HEK293T (cell line): ENCODE data around the gene GJC1.
A peak's percentile ranks its signal among the peaks of the same experiment; 100 is the strongest.
"Not testable (repeated sequence)": the region's sequence is repeated elsewhere in the genome, so short reads cannot be mapped to it uniquely, and the experiment has no call there.

ENCODE experiments used
- CTCF ChIA-PET: fragments of 350-600 bp; formaldehyde crosslinking; extraction: SDS; loops from one replicate; lab custom pipeline; 2021; ENCODE audit warnings: antibody characterized with exemption, inconsistent platforms; lab: Yijun Ruan, JAX
- POLR2A ChIA-PET: fragments of 350-600 bp; formaldehyde crosslinking; extraction: SDS; loops from one replicate; lab custom pipeline; 2020; ENCODE audit warnings: antibody characterized with exemption, inconsistent platforms; lab: Yijun Ruan, JAX
- DNase-seq: peaks from one replicate; pipeline ENCODE4 v3.0.0; 2012; ENCODE audit warnings: mixed read lengths; ENCODE audit errors: extremely low spot score
- ARNT ChIP-seq: fragments of 450-650 bp; IDR thresholded peaks from 2 replicates; pipeline ENCODE4 v1.6.1; 2017; ENCODE audit warnings: mild to moderate bottlenecking
- BHLHE40 ChIP-seq: fragments of 450-650 bp; IDR thresholded peaks from 2 replicates; pipeline ENCODE4 v1.6.1; 2016; ENCODE audit warnings: mild to moderate bottlenecking, moderate library complexity, borderline replicate concordance
- CTBP1 ChIP-seq: fragments of 450-650 bp; IDR thresholded peaks from 2 replicates; pipeline ENCODE4 v1.6.1; 2016; ENCODE audit warnings: borderline replicate concordance
- FOXA1 ChIP-seq: fragments of 450-650 bp; IDR thresholded peaks from 2 replicates; pipeline ENCODE4 v1.6.1; 2016; ENCODE audit warnings: mild to moderate bottlenecking
- FOXK2 ChIP-seq: fragments of 450-650 bp; IDR thresholded peaks from 2 replicates; pipeline ENCODE4 v1.6.1; 2016; ENCODE audit warnings: mild to moderate bottlenecking
- FOXM1 ChIP-seq: fragments of 450-650 bp; IDR thresholded peaks from 2 replicates; pipeline ENCODE4 v1.6.1; 2017; ENCODE audit warnings: mild to moderate bottlenecking, borderline replicate concordance
- HDGF ChIP-seq: fragments of 450-650 bp; IDR thresholded peaks from 2 replicates; pipeline ENCODE4 v1.6.1; 2017; ENCODE audit warnings: antibody characterized with exemption, borderline replicate concordance
- L3MBTL2 ChIP-seq: fragments of 450-650 bp; conservative IDR thresholded peaks from 2 replicates; pipeline ENCODE4 v1.6.1; 2016; ENCODE audit warnings: mild to moderate bottlenecking
- LEF1 ChIP-seq: fragments of 450-650 bp; IDR thresholded peaks from 2 replicates; pipeline ENCODE4 v1.6.1; 2017; ENCODE audit warnings: mild to moderate bottlenecking, borderline replicate concordance
- NFRKB ChIP-seq: fragments of 450-650 bp; IDR thresholded peaks from 2 replicates; pipeline ENCODE4 v1.6.1; 2016; ENCODE audit warnings: mild to moderate bottlenecking, moderate library complexity
- SP1 ChIP-seq: fragments of 450-650 bp; IDR thresholded peaks from 2 replicates; pipeline ENCODE4 v1.6.1; 2017
- SUZ12 ChIP-seq: fragments of 450-650 bp; IDR thresholded peaks from 2 replicates; pipeline ENCODE4 v1.6.1; 2016; ENCODE audit warnings: mild to moderate bottlenecking
- TARDBP ChIP-seq: fragments of 450-650 bp; IDR thresholded peaks from 2 replicates; pipeline ENCODE4 v1.6.1; 2016
- ZNF384 ChIP-seq: fragments of 450-650 bp; IDR thresholded peaks from 2 replicates; pipeline ENCODE4 v1.6.1; 2016
- TF ChIP-seq, protein P1 (sequence below): fragments of 450-650 bp; IDR thresholded peaks from 2 replicates; pipeline ENCODE4 v1.6.1; 2016

The GJC1 gene

DNA sequence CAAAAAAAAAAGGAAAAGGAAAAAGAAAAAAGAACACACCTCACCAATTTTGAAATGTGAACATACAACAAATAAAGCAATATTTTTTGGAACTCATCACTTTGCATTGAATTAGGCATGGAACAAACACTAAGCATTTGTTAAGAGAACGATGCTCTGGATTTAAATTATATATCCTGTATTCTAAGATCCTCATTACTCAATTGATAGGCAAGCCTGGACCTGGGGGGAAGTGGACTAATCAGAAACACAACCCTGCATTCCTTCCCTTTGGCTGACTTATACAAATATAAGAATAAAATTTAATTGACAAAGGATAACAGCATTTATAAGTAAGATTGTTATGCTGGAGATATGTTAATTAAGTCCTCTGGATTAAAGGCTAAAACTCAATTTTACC lies 2.2 kb downstream of the GJC1 start:
- TF ChIP-seq BHLHE40 = no peak
- no peak for TF ChIP-seq ZNF384
- TF ChIP-seq SP1 = no peak
- TF ChIP-seq L3MBTL2 = no peak
- no peak for TF ChIP-seq FOXM1
- TF ChIP-seq HDGF = no peak
- TF ChIP-seq ARNT = no peak
- TF ChIP-seq, protein P1, sequence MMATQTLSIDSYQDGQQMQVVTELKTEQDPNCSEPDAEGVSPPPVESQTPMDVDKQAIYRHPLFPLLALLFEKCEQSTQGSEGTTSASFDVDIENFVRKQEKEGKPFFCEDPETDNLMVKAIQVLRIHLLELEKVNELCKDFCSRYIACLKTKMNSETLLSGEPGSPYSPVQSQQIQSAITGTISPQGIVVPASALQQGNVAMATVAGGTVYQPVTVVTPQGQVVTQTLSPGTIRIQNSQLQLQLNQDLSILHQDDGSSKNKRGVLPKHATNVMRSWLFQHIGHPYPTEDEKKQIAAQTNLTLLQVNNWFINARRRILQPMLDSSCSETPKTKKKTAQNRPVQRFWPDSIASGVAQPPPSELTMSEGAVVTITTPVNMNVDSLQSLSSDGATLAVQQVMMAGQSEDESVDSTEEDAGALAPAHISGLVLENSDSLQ = no peak
- TF ChIP-seq LEF1 = no peak
- DNase-seq = no peak
- CTCF ChIA-PET = no interaction called here
- POLR2A ChIA-PET = no interaction called here

DNA sequence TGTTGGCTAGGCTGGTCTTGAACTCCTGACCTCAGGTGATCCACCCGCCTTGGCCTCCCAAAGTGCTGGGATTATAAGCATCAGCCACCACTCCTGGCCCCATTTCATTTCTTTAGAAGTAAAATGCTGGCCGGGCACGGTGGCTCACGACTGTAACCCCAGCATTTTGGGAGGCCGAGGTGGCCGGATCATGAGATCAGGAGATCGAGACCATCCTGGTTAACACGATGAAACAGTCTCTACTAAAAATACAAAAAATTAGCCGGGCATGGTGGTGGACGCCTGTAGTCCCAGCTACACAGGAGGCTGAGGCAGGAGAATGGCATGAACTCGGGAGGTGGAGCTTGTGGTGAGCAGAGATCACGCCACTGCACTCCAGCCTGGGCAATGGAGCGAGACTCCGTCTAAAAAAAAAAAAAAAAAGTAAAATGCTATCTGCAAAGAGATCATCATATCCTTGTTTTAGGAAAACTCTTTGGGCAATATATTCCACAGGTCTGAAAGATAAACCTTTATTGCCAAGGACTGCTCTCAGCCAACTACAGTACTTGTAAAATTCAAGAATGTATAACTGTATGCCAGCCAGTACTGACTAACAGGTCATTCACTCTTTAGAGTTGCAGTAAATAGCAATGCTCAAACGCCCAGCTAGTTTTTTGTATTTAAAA lies 3.8 kb downstream of the GJC1 start:
- POLR2A ChIA-PET = interaction anchor here (1.1 kb wide), 1 partner anchor 24 kb away, joined by 3 read pairs; no protein-coding TSS in a partner anchor
- no peak for DNase-seq
- CTCF ChIA-PET = interaction anchor here (0.6 to 0.9 kb wide), 2 partner anchors 39 to 52 kb away, joined by 3 to 5 read pairs; no protein-coding TSS in a partner anchor
- TF ChIP-seq SUZ12 (no peak), ZNF384 (peak; percentile 52; the same call in 1 of the 2 replicates)

DNA sequence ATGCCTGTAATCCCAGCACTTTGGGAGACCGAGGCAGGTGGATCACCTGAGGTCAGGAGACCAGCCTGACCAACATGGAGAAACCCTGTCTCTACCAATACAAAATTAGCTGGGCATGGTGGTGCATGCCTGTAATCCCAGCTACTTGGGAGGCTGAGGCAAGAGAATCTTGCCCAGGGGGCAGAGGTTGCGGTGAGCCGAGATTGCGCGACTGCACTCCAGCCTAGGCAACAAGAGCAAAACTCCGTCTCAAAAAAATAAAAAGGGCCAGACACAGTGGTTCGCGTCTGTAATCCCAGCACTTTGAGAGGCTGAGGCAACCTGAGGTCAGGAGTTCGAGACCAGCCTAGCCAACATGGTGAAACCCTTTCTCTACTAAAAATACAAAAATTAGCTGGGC lies 4.9 kb downstream of the GJC1 start:
- DNase-seq, POLR2A ChIA-PET: not testable (repeated sequence)
- CTCF ChIA-PET = interaction anchor here (0.7 to 1.0 kb wide), 3 partner anchors 50 to 243 kb away, joined by 3 to 5 read pairs (median 4); no protein-coding TSS in a partner anchor

DNA sequence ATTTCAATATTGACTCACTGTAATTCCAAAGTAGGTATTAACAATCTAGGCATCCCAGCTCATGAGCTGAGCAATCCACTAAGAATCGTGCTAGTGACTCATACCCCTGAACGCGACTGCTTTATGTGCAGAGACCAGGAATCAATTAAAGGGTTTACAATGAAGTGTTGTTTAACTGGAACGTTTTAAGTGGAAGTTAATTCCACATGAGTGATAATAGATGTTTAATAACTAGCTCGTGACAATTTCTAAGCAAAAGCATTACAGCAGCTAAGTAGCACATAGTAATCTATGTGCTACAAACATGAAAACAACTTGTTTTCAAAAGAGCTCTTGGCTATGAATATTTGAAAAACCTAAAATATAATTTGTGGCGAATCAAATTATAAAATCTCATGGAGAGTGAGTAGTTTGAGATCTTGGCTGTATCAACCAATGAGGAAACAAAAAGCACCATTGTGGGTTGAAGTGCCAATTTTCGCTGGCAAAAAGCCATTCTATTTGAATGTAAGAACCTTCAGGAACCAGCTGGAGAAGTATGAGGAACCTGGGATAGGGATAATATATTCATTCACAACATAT lies 9.4 kb downstream of the GJC1 start:
- peak; percentile 55 for DNase-seq
- no peak for TF ChIP-seq FOXK2
- POLR2A ChIA-PET = interaction anchor here (0.8 to 1.5 kb wide), 4 partner anchors 9 to 78 kb away, joined by 3 to 6 read pairs (median 4); no protein-coding TSS in a partner anchor
- CTCF ChIA-PET = interaction anchor here (0.5 to 1.3 kb wide), 3 partner anchors 17 to 46 kb away, joined by 3 to 6 read pairs (median 4); no protein-coding TSS in a partner anchor

DNA sequence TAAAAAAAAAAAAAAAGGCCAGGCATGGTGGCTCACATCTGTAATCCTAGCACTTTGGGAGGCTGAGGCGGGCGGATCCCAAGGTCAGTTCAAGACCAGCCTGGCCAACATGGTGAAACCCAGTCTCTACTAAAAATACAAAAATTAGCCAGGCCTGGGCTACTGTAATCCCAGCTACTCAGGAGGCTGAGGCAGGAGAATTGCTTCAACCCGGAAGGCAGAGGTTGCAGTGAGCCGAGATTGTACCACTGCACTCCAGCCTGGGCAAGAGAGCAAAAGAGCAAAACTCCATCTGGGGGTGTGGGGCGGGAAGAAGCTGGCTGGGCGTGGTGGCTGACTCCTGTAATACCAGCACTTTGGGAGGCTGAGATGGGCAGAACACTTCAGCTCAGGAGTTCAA lies 11.6 kb downstream of the GJC1 start:
- POLR2A ChIA-PET, CTCF ChIA-PET, DNase-seq: not testable (repeated sequence)

DNA sequence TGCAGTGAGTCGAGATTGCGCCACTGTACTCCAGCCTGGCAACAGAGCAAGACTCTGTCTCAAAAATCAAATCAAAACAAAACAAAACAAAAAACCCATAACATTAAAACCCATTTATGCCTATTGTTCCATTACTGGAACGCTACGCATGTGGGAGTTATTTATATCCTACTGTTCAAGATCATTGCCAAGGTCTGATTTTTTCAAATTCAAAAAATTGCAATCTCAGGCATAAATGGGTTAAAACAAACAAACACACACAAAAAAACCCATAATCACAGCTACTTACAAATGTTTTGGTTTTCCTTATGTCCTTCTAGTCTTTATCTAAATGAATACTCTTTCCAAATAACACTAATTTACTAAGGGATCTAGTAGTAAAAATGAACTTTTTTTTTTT lies 17.8 kb downstream of the GJC1 start:
- CTCF ChIA-PET = interaction anchor here (0.6 to 1.0 kb wide), 2 partner anchors 325 to 416 kb away, joined by 3 to 4 read pairs; no protein-coding TSS in a partner anchor
- TF ChIP-seq BHLHE40 (no peak), NFRKB (no peak), SP1 (no peak), FOXA1 (no peak), L3MBTL2 (no peak), ARNT (no peak), SUZ12 (no peak), FOXM1 (no peak), CTBP1 (no peak), ZNF384 (no peak), TARDBP (no peak), LEF1 (no peak), HDGF (no peak)
- TF ChIP-seq, protein P1 = no peak
- POLR2A ChIA-PET = no interaction called here
- DNase-seq = no peak

DNA sequence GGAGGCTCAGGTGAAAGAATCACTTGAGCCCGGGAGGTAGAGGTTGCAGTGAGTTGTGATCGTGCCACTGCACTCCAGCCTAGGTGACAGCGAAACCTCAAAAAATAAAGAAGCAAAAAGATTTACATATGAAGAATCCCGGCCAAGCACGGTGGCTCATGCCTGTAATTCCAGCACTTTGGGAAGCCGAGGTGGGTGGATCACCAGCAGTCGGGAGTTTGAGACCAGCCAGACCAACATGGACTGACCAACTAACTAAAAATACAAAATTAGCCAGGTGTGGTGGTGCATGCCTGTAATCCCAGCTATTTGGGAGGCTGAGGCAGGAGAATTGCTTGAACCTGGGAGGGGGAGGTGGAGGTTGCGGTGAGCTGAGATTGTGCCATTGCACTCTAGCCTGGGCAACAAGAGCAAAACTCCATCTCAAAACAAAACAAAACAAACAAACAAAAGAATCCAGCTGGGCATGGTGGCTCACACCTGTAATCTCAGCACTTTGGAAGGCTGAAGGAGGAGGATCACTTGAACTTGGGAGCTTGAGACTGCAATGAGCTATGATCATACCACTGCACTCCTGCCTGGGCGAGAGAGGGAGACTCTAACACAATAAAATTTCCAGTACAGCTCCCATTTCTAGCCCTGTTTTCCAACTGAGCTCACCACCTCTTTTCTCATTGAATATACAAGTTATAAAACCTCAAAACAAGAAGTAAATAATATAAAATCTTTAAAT lies 21.3 kb downstream of the GJC1 start:
- DNase-seq, POLR2A ChIA-PET, CTCF ChIA-PET: not testable (repeated sequence)

DNA sequence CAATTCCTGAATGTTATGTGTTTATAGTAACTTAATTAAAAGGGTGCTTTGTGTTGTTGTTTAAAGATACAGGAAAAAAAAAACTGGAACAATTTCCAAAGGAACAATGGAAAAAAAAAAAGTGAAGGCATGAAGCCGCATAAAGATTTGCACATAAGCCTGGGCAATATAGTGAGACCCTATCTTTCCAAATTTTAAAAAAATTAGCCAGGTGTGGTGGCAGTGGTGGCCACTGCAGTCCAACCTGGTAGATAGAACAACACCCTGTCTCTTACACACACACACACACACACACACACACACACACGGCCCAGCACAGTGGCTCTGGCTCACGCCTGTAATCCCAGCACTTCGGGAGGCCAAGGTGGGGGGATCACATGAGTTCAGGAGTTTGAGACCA lies 21.9 kb downstream of the GJC1 start:
- POLR2A ChIA-PET = interaction anchor here (0.9 kb wide), 1 partner anchor 9 kb away, joined by 3 read pairs; no protein-coding TSS in a partner anchor
- TF ChIP-seq CTBP1 = no peak
- CTCF ChIA-PET = no interaction called here
- DNase-seq = no peak
